ENCODE data around the gene RPS6KA3.

The RPS6KA3 gene

GRCh38 chrX:20284992-20285391, 18.3 kb upstream of the RPS6KA3 start:
- ATAC-seq: peak; percentile 83
- TF ChIP-seq, protein P1, sequence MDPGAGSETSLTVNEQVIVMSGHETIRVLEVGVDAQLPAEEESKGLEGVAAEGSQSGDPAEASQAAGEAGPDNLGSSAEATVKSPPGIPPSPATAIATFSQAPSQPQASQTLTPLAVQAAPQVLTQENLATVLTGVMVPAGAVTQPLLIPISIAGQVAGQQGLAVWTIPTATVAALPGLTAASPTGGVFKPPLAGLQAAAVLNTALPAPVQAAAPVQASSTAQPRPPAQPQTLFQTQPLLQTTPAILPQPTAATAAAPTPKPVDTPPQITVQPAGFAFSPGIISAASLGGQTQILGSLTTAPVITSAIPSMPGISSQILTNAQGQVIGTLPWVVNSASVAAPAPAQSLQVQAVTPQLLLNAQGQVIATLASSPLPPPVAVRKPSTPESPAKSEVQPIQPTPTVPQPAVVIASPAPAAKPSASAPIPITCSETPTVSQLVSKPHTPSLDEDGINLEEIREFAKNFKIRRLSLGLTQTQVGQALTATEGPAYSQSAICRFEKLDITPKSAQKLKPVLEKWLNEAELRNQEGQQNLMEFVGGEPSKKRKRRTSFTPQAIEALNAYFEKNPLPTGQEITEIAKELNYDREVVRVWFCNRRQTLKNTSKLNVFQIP (CRISPR knock-in tag; IDR thresholded peaks at IDR 0.05; ENCODE audit: borderline replicate concordance, low read depth): no peak
- TF ChIP-seq RARB (CRISPR knock-in tag; IDR thresholded peaks at IDR 0.05) (no peak), ZFP3 (CRISPR knock-in tag; IDR thresholded peaks at IDR 0.05) (no peak), ZC3H10 (CRISPR knock-in tag; IDR thresholded peaks at IDR 0.05) (no peak), PATZ1 (CRISPR knock-in tag; IDR thresholded peaks at IDR 0.05; ENCODE audit: borderline replicate concordance) (no peak), ZNF70 (CRISPR knock-in tag; IDR thresholded peaks at IDR 0.05) (no peak)

DNA sequence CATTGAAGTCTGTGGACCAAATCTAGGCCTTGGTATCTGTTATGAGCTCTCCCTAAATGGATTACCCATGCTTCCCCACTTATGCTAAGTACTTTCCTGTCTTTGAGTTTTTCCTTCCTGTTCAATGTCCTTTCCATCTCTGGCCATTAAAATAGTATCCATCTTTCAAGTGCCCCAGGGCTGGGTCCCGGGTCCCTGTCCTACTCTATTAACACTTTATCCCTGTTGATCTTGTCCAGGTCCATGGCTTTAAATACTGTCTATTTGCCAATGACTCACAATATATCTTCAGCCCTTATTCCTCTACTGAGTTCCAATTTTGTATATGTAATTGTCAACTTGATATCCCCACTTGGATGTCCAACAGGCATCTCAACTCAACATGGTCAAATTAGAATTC, 17.7 kb upstream of the RPS6KA3 start:
- peak; percentile 76 for ATAC-seq
- TF ChIP-seq ZNF8 (CRISPR knock-in tag; IDR thresholded peaks at IDR 0.05): no peak

GRCh38 chrX:20280938-20281337, 14.2 kb upstream of the RPS6KA3 start:
- no peak for TF ChIP-seq PPARA (CRISPR knock-in tag; IDR thresholded peaks at IDR 0.05; ENCODE audit: borderline replicate concordance)
- no peak for TF ChIP-seq TOX (CRISPR knock-in tag; IDR thresholded peaks at IDR 0.05; ENCODE audit: borderline replicate concordance)
- TF ChIP-seq ARNTL (CRISPR knock-in tag; IDR thresholded peaks at IDR 0.05; ENCODE audit: borderline replicate concordance, low read depth): no peak
- TF ChIP-seq ESRRG (CRISPR knock-in tag; IDR thresholded peaks at IDR 0.05): no peak
- TF ChIP-seq, protein P1 (CRISPR knock-in tag; IDR thresholded peaks at IDR 0.05; ENCODE audit: borderline replicate concordance, low read depth): no peak
- TF ChIP-seq SNAI2 (CRISPR knock-in tag; IDR thresholded peaks at IDR 0.05): no peak
- no peak for TF ChIP-seq PATZ1 (CRISPR knock-in tag; IDR thresholded peaks at IDR 0.05; ENCODE audit: borderline replicate concordance)
- TF ChIP-seq ZC3H10 (CRISPR knock-in tag; IDR thresholded peaks at IDR 0.05): no peak
- TF ChIP-seq CSDC2 (CRISPR knock-in tag; IDR thresholded peaks at IDR 0.05): no peak
- no peak for TF ChIP-seq GLIS3 (CRISPR knock-in tag; IDR thresholded peaks at IDR 0.05)
- TF ChIP-seq OSR1 (CRISPR knock-in tag; IDR thresholded peaks at IDR 0.05): no peak
- no peak for TF ChIP-seq ZNF565 (CRISPR knock-in tag; conservative IDR thresholded peaks at IDR 0.05; ENCODE audit: low read depth)
- no peak for TF ChIP-seq ZNF70 (CRISPR knock-in tag; IDR thresholded peaks at IDR 0.05)
- TF ChIP-seq, protein P2, sequence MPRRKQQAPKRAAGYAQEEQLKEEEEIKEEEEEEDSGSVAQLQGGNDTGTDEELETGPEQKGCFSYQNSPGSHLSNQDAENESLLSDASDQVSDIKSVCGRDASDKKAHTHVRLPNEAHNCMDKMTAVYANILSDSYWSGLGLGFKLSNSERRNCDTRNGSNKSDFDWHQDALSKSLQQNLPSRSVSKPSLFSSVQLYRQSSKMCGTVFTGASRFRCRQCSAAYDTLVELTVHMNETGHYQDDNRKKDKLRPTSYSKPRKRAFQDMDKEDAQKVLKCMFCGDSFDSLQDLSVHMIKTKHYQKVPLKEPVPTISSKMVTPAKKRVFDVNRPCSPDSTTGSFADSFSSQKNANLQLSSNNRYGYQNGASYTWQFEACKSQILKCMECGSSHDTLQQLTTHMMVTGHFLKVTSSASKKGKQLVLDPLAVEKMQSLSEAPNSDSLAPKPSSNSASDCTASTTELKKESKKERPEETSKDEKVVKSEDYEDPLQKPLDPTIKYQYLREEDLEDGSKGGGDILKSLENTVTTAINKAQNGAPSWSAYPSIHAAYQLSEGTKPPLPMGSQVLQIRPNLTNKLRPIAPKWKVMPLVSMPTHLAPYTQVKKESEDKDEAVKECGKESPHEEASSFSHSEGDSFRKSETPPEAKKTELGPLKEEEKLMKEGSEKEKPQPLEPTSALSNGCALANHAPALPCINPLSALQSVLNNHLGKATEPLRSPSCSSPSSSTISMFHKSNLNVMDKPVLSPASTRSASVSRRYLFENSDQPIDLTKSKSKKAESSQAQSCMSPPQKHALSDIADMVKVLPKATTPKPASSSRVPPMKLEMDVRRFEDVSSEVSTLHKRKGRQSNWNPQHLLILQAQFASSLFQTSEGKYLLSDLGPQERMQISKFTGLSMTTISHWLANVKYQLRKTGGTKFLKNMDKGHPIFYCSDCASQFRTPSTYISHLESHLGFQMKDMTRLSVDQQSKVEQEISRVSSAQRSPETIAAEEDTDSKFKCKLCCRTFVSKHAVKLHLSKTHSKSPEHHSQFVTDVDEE (CRISPR knock-in tag; IDR thresholded peaks at IDR 0.05): no peak
- TF ChIP-seq BACH2 (CRISPR knock-in tag; IDR thresholded peaks at IDR 0.05; ENCODE audit: borderline replicate concordance): no peak
- ATAC-seq: no peak

- TF ChIP-seq ZNF565 (CRISPR knock-in tag; conservative IDR thresholded peaks at IDR 0.05; ENCODE audit: low read depth) (no peak), ARNTL (CRISPR knock-in tag; IDR thresholded peaks at IDR 0.05; ENCODE audit: borderline replicate concordance, low read depth) (no peak), GLIS3 (CRISPR knock-in tag; IDR thresholded peaks at IDR 0.05) (no peak), CSDC2 (CRISPR knock-in tag; IDR thresholded peaks at IDR 0.05) (no peak), ZFP3 (CRISPR knock-in tag; IDR thresholded peaks at IDR 0.05) (no peak), PPARA (CRISPR knock-in tag; IDR thresholded peaks at IDR 0.05; ENCODE audit: borderline replicate concordance) (no peak)
- TF ChIP-seq, protein P2 (CRISPR knock-in tag; IDR thresholded peaks at IDR 0.05): no peak
- TF ChIP-seq, protein P1 (CRISPR knock-in tag; IDR thresholded peaks at IDR 0.05; ENCODE audit: borderline replicate concordance, low read depth): no peak
- ATAC-seq: no peak; the same call in 2 of the 3 replicates
These were observed 7.4 kb upstream of the RPS6KA3 start for GRCh38 chrX:20274121-20274520.
